ENCODE measurements around the gene PNMA6A.

DNA sequence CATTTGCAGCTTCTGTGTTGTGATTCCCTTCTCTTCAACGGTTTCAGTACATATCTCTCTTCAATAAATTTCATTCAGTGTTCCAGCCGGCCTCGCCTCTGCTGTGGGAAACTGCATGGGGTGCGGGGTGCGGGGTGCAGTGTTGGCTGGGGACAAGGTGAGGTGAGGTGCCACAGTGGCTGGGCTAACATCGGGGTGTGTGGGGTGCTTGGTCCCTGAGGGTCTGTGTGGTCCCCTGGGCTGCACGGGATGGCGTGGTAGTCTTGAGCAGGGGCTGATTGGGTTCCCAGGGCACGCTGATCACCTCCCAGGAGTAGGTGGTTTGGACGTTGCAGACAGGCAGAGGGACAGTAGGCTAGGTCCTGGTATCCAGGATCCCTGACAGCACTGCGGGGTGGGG lies 2.7 kb downstream of the PNMA6A start:
- TF ChIP-seq CTCF (conservative IDR thresholded peaks at IDR 0.05 in 1 of 2, IDR thresholded peaks at IDR 0.05 in 1 of 2; ENCODE audit: extremely low read depth in 1 of 2, insufficient read depth in 1 of 2, low read depth in 1 of 2, low read length in 2 of 2) (no peak), EZH2 (IDR thresholded peaks at IDR 0.05; ENCODE audit: borderline replicate concordance, low read length) (no peak)

All from mammary epithelial cell (primary cell).